HepG2 (cell line): ENCODE data around the gene NTF3.

Experiments
- ARNT2 ChIP-seq: sonication (generic); formaldehyde crosslinking; IDR thresholded peaks from 2 replicates; pipeline ENCODE4 v1.8.0; 2022; ENCODE audit warnings: mild to moderate bottlenecking, low read depth, missing genetic modification reagents, moderate library complexity
- CENPX ChIP-seq: sonication (generic); formaldehyde crosslinking; IDR thresholded peaks from 2 replicates; pipeline ENCODE4 v1.9.0; 2021; ENCODE audit warnings: mild to moderate bottlenecking, missing genetic modification reagents, moderate library complexity
- EZH2 ChIP-seq: conservative IDR thresholded peaks from 2 replicates; pipeline ENCODE4 v1.6.1; 2012; ENCODE audit warnings: mild to moderate bottlenecking, low read depth, low read length, moderate library complexity
- FOXM1 ChIP-seq: sonication (generic); formaldehyde crosslinking; IDR thresholded peaks from 2 replicates; pipeline ENCODE4 v1.5.0; 2020; ENCODE audit warnings: missing genetic modification reagents
- GPN1 ChIP-seq: sonication (generic); formaldehyde crosslinking; IDR thresholded peaks from 2 replicates; pipeline ENCODE4 v1.5.1; 2020; ENCODE audit warnings: missing genetic modification reagents, borderline replicate concordance
- HOXA7 ChIP-seq: sonication (generic); formaldehyde crosslinking; IDR thresholded peaks from 2 replicates; pipeline ENCODE4 v1.8.1; 2022; ENCODE audit warnings: mild to moderate bottlenecking, missing genetic modification reagents, moderate library complexity
- MIER3 ChIP-seq: IDR thresholded peaks from 2 replicates; pipeline ENCODE4 v1.6.1; 2016; ENCODE audit warnings: missing compliant biosample characterization, borderline replicate concordance
- ZBTB7A ChIP-seq: sonication (generic); formaldehyde crosslinking; IDR thresholded peaks from 2 replicates; pipeline ENCODE4 v1.8.0; 2022; ENCODE audit warnings: mild to moderate bottlenecking, missing genetic modification reagents
- ZNF124 ChIP-seq: sonication (generic); formaldehyde crosslinking; IDR thresholded peaks from 2 replicates; pipeline ENCODE4 v1.4.0; 2020; ENCODE audit warnings: missing genetic modification reagents
- ZNF724P ChIP-seq: sonication (generic); formaldehyde crosslinking; IDR thresholded peaks from 2 replicates; pipeline ENCODE4 v1.8.0; 2022; ENCODE audit warnings: missing genetic modification reagents, borderline replicate concordance
- TF ChIP-seq, protein P1 (sequence below): sonication (generic); formaldehyde crosslinking; IDR thresholded peaks from 2 replicates; pipeline ENCODE4 v1.5.1; 2020; ENCODE audit warnings: mild to moderate bottlenecking, missing genetic modification reagents, borderline replicate concordance
- TF ChIP-seq, protein P2 (sequence below): sonication (generic); formaldehyde crosslinking; IDR thresholded peaks from 2 replicates; pipeline ENCODE4 v1.8.0; 2022; ENCODE audit warnings: mild to moderate bottlenecking, missing genetic modification reagents; ENCODE audit not compliant: insufficient replicate concordance

GRCh38 chr12:5470221-5470620, 38.3 kb downstream of the NTF3 start:
- TF ChIP-seq EZH2 (no peak), GPN1 (CRISPR knock-in tag) (no peak), ZBTB7A (CRISPR knock-in tag) (no peak), ZNF724P (CRISPR knock-in tag) (no peak), HOXA7 (no peak), ARNT2 (CRISPR knock-in tag) (no peak), CENPX (CRISPR knock-in tag) (no peak), MIER3 (CRISPR knock-in tag) (no peak), ZNF124 (no peak), FOXM1 (CRISPR knock-in tag) (no peak)
- TF ChIP-seq, protein P1, sequence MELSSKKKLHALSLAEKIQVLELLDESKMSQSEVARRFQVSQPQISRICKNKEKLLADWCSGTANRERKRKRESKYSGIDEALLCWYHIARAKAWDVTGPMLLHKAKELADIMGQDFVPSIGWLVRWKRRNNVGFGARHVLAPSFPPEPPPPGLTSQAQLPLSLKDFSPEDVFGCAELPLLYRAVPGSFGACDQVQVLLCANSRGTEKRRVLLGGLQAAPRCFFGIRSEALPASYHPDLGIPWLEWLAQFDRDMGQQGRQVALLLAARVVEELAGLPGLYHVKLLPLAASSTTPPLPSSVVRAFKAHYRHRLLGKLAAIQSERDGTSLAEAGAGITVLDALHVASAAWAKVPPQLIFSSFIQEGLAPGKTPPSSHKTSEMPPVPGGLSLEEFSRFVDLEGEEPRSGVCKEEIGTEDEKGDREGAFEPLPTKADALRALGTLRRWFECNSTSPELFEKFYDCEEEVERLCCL = no peak
- TF ChIP-seq, protein P2, sequence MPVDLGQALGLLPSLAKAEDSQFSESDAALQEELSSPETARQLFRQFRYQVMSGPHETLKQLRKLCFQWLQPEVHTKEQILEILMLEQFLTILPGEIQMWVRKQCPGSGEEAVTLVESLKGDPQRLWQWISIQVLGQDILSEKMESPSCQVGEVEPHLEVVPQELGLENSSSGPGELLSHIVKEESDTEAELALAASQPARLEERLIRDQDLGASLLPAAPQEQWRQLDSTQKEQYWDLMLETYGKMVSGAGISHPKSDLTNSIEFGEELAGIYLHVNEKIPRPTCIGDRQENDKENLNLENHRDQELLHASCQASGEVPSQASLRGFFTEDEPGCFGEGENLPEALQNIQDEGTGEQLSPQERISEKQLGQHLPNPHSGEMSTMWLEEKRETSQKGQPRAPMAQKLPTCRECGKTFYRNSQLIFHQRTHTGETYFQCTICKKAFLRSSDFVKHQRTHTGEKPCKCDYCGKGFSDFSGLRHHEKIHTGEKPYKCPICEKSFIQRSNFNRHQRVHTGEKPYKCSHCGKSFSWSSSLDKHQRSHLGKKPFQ (CRISPR knock-in tag) = no peak
